ENCODE measurements around the gene MAGI1.

MAGI1 gene

GRCh38 chr3:65685621-65686235, 353.0 kb downstream of the MAGI1 start:
- intact Hi-C loops (cut with DNase I), result no loop called here
- peak in 13 of 42 donors; percentile 10 to 64 (median 23) for DNase-seq

- DNase-seq, result no peak
- intact Hi-C loops (cut with DNase I), result loop anchor here (10.0 kb wide), 1 partner anchor 234 kb away; no protein-coding TSS in a partner anchor
Measured at GRCh38 chr3:65678516-65678915, 360.2 kb downstream of the MAGI1 start.

GRCh38 chr3:65677486-65678010, 361.2 kb downstream of the MAGI1 start:
- no peak for DNase-seq
- intact Hi-C loops (cut with DNase I), result loop anchor here (10.0 kb wide), 1 partner anchor 233 kb away; no protein-coding TSS in a partner anchor

- intact Hi-C loops (cut with DNase I), result loop anchor here (10.0 kb wide), 1 partner anchor 232 kb away; no protein-coding TSS in a partner anchor
- no peak for DNase-seq
Measured at GRCh38 chr3:65676580-65676979, 362.1 kb downstream of the MAGI1 start.

GRCh38 chr3:65675011-65675410, 363.7 kb downstream of the MAGI1 start:
- intact Hi-C loops (cut with DNase I), result loop anchor here (10.0 kb wide), 1 partner anchor 230 kb away; no protein-coding TSS in a partner anchor
- no peak for DNase-seq

- intact Hi-C loops (cut with DNase I), result loop anchor here (10.0 kb wide), 1 partner anchor 229 kb away; no protein-coding TSS in a partner anchor
- no peak for DNase-seq
Measured at GRCh38 chr3:65674226-65674625, 364.5 kb downstream of the MAGI1 start.

GRCh38 chr3:65672871-65673815, 365.6 kb downstream of the MAGI1 start:
- intact Hi-C loops (cut with DNase I), result loop anchor here (10.0 kb wide), 1 partner anchor 228 kb away; no protein-coding TSS in a partner anchor
- peak; percentile 30 to 92 (median 80) for DNase-seq

GRCh38 chr3:65672061-65672460, 366.7 kb downstream of the MAGI1 start:
- no peak for DNase-seq
- intact Hi-C loops (cut with DNase I), result loop anchor here (10.0 kb wide), 1 partner anchor 227 kb away; no protein-coding TSS in a partner anchor

GRCh38 chr3:65671004-65671403, 367.7 kb downstream of the MAGI1 start:
- DNase-seq, result no peak
- intact Hi-C loops (cut with DNase I), result loop anchor here (10.0 kb wide), 1 partner anchor 226 kb away; no protein-coding TSS in a partner anchor

- intact Hi-C loops (cut with DNase I), result loop anchor here (10.0 kb wide), 1 partner anchor 65 kb away; no protein-coding TSS in a partner anchor
- no peak for DNase-seq
Measured at GRCh38 chr3:65669163-65669875, 369.4 kb downstream of the MAGI1 start.

- no peak for DNase-seq
- intact Hi-C loops (cut with DNase I), result loop anchor here (10.0 kb wide), 1 partner anchor 63 kb away; no protein-coding TSS in a partner anchor
Measured at GRCh38 chr3:65667963-65668362, 370.8 kb downstream of the MAGI1 start.

GRCh38 chr3:65666448-65667091, 372.1 kb downstream of the MAGI1 start:
- intact Hi-C loops (cut with DNase I), result loop anchor here (10.0 kb wide), 1 partner anchor 62 kb away; no protein-coding TSS in a partner anchor
- DNase-seq, result no peak

GRCh38 chr3:65665915-65666314, 372.8 kb downstream of the MAGI1 start:
- no peak for DNase-seq
- intact Hi-C loops (cut with DNase I), result loop anchor here (10.0 kb wide), 1 partner anchor 61 kb away; no protein-coding TSS in a partner anchor

GRCh38 chr3:65664931-65665330, 373.8 kb downstream of the MAGI1 start:
- intact Hi-C loops (cut with DNase I), result loop anchor here (10.0 kb wide), 1 partner anchor 60 kb away; no protein-coding TSS in a partner anchor
- DNase-seq, result no peak

- DNase-seq, result no peak
- intact Hi-C loops (cut with DNase I), result loop anchor here (10.0 kb wide), 1 partner anchor 60 kb away; no protein-coding TSS in a partner anchor
Measured at GRCh38 chr3:65664446-65664845, 374.3 kb downstream of the MAGI1 start.

- intact Hi-C loops (cut with DNase I), result loop anchor here (10.0 kb wide), 1 partner anchor 57 kb away; no protein-coding TSS in a partner anchor
- DNase-seq, result no peak
Measured at GRCh38 chr3:65662095-65662494, 376.6 kb downstream of the MAGI1 start.

- intact Hi-C loops (cut with DNase I), result loop anchor here (10.0 kb wide), 1 partner anchor 55 kb away; no protein-coding TSS in a partner anchor
Measured at GRCh38 chr3:65660000-65660598, 378.6 kb downstream of the MAGI1 start.

More at GRCh38 chr3:65660000-65660598, 378.6 kb downstream of the MAGI1 start:
- DNase-seq, result no peak

Data from head of caudate nucleus (tissue), 42 donors.